Natural killer cell (primary cell): ENCODE data around the gene MYB. TPM values are rescaled to one million over a fixed set of nuclear protein-coding genes. Genes with fewer than 3 reads are reported as not detected.

ENCODE experiments used
- ATAC-seq, 3 donors: fragments of 150-1000 bp in 2 of 3; fragments of 200-7000 bp in 1 of 3; cut with Tn5 transposase; 1 replicate in 1 of 3; 2 replicates in 2 of 3; pipeline ENCODE4 v1.10.0; 2021; ENCODE audit warnings: mild to moderate bottlenecking in 2 of 3, moderate library complexity in 2 of 3
- DNase-seq, 2 donors: peaks; one replicate each; pipeline versions ENCODE4 v3.0.0 to v3.0.0-alpha.2; 2013 to 2021; ENCODE audit warnings: mixed read lengths in 1 of 2
- H3K27ac ChIP-seq: one replicate; pipeline ENCODE4 v1.5.1; 2013; ENCODE audit warnings: mild to moderate bottlenecking, low read length
- H3K27me3 ChIP-seq: one replicate; pipeline ENCODE4 v1.6.1; 2013; ENCODE audit warnings: low read length; ENCODE audit not compliant: control insufficient read depth, insufficient read depth
- H3K36me3 ChIP-seq: one replicate; pipeline ENCODE4 v1.6.1; 2013; ENCODE audit warnings: low read length; ENCODE audit not compliant: control insufficient read depth, insufficient read depth
- H3K4me1 ChIP-seq: one replicate; pipeline ENCODE4 v1.6.1; 2013; ENCODE audit warnings: low read length; ENCODE audit not compliant: control insufficient read depth, insufficient read depth
- H3K4me3 ChIP-seq: one replicate; pipeline ENCODE4 v1.5.1; 2013; ENCODE audit warnings: low read length
- H3K9me3 ChIP-seq: one replicate; pipeline ENCODE4 v1.6.1; 2013; ENCODE audit warnings: low read length; ENCODE audit not compliant: control insufficient read depth, insufficient read depth
- H3K27ac Mint-ChIP-seq, 2 donors: one replicate each; pipeline ENCODE4 v1.8.0; 2022; ENCODE audit warnings: mild to moderate bottlenecking in 2 of 2, mixed read lengths in 2 of 2, moderate library complexity in 1 of 2
- H3K27me3 Mint-ChIP-seq, 2 donors: one replicate each; pipeline ENCODE4 v1.8.0; 2022; ENCODE audit warnings: low read depth in 2 of 2, mixed read lengths in 2 of 2
- H3K36me3 Mint-ChIP-seq: one replicate; pipeline ENCODE4 v1.8.0; 2022; ENCODE audit warnings: mixed read lengths
- H3K4me1 Mint-ChIP-seq, 2 donors: one replicate each; pipeline ENCODE4 v1.8.0; 2022; ENCODE audit warnings: mixed read lengths in 2 of 2
- H3K4me3 Mint-ChIP-seq: one replicate; pipeline ENCODE4 v1.8.0; 2022; ENCODE audit warnings: mild to moderate bottlenecking, moderate library complexity, mixed read lengths
- H3K9me3 Mint-ChIP-seq, 2 donors: one replicate each; pipeline ENCODE4 v1.8.0; 2022; ENCODE audit warnings: mixed read lengths in 2 of 2
- WGBS: methylation state at CpG from one replicate; pipeline ENCODE4 v1.1.7; 2013; ENCODE audit warnings: missing lambda C conversion rate; ENCODE audit not compliant: insufficient coverage; 5-methylcytosine and 5-hydroxymethylcytosine counted together
- intact Hi-C: fragments of 100-400 bp; cut with micrococcal nuclease; formaldehyde crosslinking; loops from one replicate; pipeline ENCODE4 v1.14.2; 2022
- total RNA-seq, 4 donors: library from RNA; stranded (reverse); fragments of 120-200 nt in 1 of 4; gene quantifications; one replicate each; pipeline versions ENCODE4 v1.2.3 to v1.2.4, GENCODE V29; 2013 to 2022
- TF ChIP-seq, protein P1 (sequence below): fragments of 200-600 bp; IDR thresholded peaks from one replicate; pipeline ENCODE4 v1.8.0; 2022; ENCODE audit warnings: antibody characterized with exemption

Gene MYB
- total RNA-seq, 3 donors from 2014 or later (not counting 1 experiment from before 2014, with no cell fraction given): 0.40 to 3.5 (median 1.3) TPM

- Mint-ChIP-seq H3K27ac (no peak overlapping the region), H3K4me3 (no peak overlapping the region), H3K9me3 (no peaks in the 10 kb centered on the region), H3K4me1 (no peaks in the 10 kb centered on the region), H3K27me3 (peaks cover 0 to 2% of the 10 kb centered on the region in 2 donors), H3K36me3 (no peaks in the 10 kb centered on the region)
- TF ChIP-seq, protein P1, sequence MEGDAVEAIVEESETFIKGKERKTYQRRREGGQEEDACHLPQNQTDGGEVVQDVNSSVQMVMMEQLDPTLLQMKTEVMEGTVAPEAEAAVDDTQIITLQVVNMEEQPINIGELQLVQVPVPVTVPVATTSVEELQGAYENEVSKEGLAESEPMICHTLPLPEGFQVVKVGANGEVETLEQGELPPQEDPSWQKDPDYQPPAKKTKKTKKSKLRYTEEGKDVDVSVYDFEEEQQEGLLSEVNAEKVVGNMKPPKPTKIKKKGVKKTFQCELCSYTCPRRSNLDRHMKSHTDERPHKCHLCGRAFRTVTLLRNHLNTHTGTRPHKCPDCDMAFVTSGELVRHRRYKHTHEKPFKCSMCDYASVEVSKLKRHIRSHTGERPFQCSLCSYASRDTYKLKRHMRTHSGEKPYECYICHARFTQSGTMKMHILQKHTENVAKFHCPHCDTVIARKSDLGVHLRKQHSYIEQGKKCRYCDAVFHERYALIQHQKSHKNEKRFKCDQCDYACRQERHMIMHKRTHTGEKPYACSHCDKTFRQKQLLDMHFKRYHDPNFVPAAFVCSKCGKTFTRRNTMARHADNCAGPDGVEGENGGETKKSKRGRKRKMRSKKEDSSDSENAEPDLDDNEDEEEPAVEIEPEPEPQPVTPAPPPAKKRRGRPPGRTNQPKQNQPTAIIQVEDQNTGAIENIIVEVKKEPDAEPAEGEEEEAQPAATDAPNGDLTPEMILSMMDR: no peak
- intact Hi-C loops: no loop called here
- DNase-seq (peak in 1 of 2 donors; percentile 29), ATAC-seq (no peak)
- Histone ChIP-seq H3K27me3 (no peaks in the 10 kb centered on the region), H3K27ac (no peak overlapping the region), H3K4me1 (no peaks in the 10 kb centered on the region), H3K9me3 (no peaks in the 10 kb centered on the region), H3K4me3 (no peak overlapping the region), H3K36me3 (no peaks in the 10 kb centered on the region)
- 51% methylated on average over 6 of the region's 6 CpGs for WGBS
These were observed 55.6 kb downstream of the MYB start for GRCh38 chr6:135236732-135237131.

GRCh38 chr6:135240711-135241110 is 59.6 kb downstream of the MYB start:
- Histone ChIP-seq H3K27me3 (no peaks in the 10 kb centered on the region), H3K36me3 (no peaks in the 10 kb centered on the region), H3K27ac (no peak overlapping the region), H3K9me3 (no peaks in the 10 kb centered on the region), H3K4me1 (no peaks in the 10 kb centered on the region), H3K4me3 (no peak overlapping the region)
- no peaks in the 10 kb centered on the region for H3K4me1 Mint-ChIP-seq
- H3K4me3 Mint-ChIP-seq: no peak overlapping the region
- no peaks in the 10 kb centered on the region for H3K36me3 Mint-ChIP-seq
- no peaks in the 10 kb centered on the region for H3K9me3 Mint-ChIP-seq
- intact Hi-C loops: no loop called here
- DNase-seq: no peak
- no peak overlapping the region for H3K27ac Mint-ChIP-seq
- TF ChIP-seq, protein P1: no peak
- no peak for ATAC-seq
- H3K27me3 Mint-ChIP-seq: peaks cover 0 to 5% of the 10 kb centered on the region in 2 donors
- 94% methylated on average over 5 of the region's 5 CpGs for WGBS

DNA sequence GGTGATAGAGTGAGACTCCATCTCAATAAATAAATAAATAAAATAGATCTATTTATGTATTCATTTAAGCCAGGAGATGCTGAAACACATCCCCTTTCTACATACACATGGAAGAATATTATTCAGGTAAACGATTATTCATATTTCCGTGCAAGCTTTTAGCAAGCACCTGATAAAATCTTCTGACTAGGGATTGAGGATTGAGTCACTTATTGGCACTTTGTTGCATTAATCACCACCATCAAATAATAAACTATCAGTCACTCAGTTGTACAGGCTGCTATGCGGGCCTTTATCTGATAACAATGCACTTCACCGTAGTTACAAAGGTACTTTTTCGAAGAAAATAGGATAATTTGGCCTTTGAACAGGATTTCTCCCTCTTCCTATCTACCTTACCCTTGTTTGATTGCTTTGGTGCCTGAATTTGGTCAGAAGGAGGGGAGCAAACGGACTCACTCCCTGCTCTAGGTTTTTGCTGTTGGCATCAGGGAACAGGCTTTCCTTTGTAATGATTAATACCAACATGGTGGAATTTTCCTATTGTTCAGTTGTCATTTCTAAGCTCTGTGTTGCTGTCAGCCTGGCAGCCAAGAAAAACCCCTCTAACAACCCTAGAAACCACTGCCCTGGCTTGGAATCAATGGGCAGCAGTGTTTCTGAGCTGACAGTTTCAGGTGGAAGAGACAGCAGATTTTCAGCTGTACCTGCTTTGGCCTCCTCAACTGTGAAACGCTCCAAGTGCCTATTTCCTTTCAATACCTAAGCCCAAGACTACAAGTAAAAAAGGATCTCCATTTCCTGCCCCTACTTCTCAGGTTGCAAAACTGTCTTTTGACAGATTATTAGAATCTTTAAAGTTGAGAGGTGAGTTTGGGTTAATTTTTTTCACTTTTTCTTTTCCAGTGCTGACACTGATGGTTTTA is 63.0 kb downstream of the MYB start:
- Mint-ChIP-seq H3K4me3 (no peak overlapping the region), H3K9me3 (no peaks in the 10 kb centered on the region), H3K36me3 (no peaks in the 10 kb centered on the region), H3K27me3 (peaks cover 0 to 2% of the 10 kb centered on the region in 2 donors), H3K4me1 (no peaks in the 10 kb centered on the region), H3K27ac (no peak overlapping the region)
- no peak for ATAC-seq
- intact Hi-C loops: no loop called here
- DNase-seq: no peak
- Histone ChIP-seq H3K36me3 (no peaks in the 10 kb centered on the region), H3K4me1 (no peaks in the 10 kb centered on the region), H3K27ac (no peak overlapping the region), H3K4me3 (no peak overlapping the region), H3K9me3 (no peaks in the 10 kb centered on the region), H3K27me3 (no peaks in the 10 kb centered on the region)
- TF ChIP-seq, protein P1: no peak
- 86% methylated on average over 4 of the region's 7 CpGs for WGBS
